ENCODE results near the gene WDR31.

The WDR31 gene

DNA sequence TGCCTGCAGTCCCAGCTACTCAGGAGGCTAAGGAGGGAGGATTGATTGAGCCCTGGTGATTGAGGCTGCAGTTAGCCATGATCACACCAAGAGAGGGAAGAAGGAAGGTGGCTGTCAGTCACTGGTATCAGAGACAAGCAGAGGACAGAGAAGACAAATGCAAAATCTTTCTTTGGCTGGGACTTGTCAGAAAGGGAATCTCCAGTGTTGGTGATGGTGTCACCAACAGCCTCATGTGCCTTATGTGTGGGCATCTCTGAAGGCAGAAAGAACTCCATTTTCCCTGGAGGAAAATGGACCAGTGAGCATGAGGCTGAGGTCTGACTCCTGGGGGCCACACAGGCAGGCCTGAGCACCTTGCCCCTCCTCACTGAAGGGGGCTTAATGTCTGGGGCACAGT is 24.8 kb downstream of the WDR31 start:
- TF ChIP-seq, protein P1, sequence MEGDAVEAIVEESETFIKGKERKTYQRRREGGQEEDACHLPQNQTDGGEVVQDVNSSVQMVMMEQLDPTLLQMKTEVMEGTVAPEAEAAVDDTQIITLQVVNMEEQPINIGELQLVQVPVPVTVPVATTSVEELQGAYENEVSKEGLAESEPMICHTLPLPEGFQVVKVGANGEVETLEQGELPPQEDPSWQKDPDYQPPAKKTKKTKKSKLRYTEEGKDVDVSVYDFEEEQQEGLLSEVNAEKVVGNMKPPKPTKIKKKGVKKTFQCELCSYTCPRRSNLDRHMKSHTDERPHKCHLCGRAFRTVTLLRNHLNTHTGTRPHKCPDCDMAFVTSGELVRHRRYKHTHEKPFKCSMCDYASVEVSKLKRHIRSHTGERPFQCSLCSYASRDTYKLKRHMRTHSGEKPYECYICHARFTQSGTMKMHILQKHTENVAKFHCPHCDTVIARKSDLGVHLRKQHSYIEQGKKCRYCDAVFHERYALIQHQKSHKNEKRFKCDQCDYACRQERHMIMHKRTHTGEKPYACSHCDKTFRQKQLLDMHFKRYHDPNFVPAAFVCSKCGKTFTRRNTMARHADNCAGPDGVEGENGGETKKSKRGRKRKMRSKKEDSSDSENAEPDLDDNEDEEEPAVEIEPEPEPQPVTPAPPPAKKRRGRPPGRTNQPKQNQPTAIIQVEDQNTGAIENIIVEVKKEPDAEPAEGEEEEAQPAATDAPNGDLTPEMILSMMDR (conservative IDR thresholded peaks at IDR 0.05; ENCODE audit: low read depth, low read length): no peak
- no peak for DNase-seq (ENCODE audit: low read depth)
- no peak overlapping the region for H3K4me3 ChIP-seq (ENCODE audit: low read depth, low read length)

DNA sequence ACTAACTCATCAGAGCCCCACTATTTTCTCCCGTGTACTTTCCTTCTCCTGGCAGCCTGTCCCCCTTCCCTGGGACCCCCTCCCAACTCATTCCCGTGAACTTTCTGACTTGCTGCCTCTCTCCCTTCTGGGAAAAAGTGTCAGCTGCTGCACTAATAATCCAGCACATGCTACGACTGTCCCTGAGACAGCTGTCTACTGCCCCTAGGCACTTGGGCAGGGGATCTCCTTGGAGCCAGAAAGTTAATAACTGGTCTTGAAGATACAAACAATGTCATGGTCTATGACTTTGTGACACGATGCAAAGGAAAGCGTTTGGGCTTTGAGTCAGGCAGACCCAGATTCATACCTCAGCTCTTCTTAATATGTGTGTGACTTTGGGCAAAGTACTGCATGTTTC is 26.8 kb downstream of the WDR31 start:
- H3K4me3 ChIP-seq (ENCODE audit: low read depth, low read length): no peak overlapping the region
- TF ChIP-seq, protein P1 (conservative IDR thresholded peaks at IDR 0.05; ENCODE audit: low read depth, low read length): no peak

DNA sequence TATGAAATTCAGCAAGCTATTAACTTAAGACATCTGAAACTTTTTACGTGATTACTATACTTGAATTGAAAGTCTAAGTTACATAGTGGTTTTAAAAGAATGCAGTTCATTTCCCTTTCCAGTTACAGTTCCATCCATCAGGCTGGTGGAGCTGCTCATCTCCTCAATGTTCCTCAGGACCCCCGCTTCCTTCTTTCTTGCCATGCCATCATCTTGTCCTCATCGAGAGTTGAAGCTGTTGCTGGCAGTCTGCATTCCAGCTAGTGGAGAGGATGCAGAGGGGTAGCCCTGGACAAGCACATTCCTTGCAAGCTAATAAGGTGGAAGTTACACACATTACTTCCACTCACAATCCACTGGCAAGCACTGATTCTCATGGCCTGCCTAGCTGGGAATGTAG is 28.1 kb downstream of the WDR31 start:
- TF ChIP-seq, protein P1 (conservative IDR thresholded peaks at IDR 0.05; ENCODE audit: low read depth, low read length): no peak
- DNase-seq (ENCODE audit: low read depth): no peak
- no peak overlapping the region for H3K4me3 ChIP-seq (ENCODE audit: low read depth, low read length)

More for the DNA sequence above, 26.8 kb downstream of the WDR31 start:
- no peak for DNase-seq (ENCODE audit: low read depth)

DNA sequence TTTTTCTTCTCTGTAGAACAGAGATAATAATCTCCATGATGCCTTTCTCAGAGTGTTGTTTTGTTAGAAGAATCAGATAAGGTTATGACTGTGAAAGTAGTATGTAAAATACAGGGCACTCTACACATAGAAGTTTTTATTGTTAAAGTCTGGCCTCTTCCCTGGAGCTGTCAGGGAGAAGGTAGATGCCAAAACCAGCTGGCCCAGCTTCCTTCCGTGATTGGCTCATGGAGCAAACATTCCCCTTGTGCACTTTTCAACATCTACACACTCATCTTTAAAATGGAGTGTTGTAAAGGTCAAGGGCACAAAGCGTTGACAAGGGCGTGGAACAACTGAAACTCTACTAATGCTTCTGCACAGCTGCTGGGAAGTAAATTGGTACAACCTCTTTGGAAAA is 29.5 kb downstream of the WDR31 start:
- TF ChIP-seq, protein P1 (conservative IDR thresholded peaks at IDR 0.05; ENCODE audit: low read depth, low read length): no peak
- DNase-seq (ENCODE audit: low read depth): peak; percentile 13
- H3K4me3 ChIP-seq (ENCODE audit: low read depth, low read length): no peak overlapping the region

DNA sequence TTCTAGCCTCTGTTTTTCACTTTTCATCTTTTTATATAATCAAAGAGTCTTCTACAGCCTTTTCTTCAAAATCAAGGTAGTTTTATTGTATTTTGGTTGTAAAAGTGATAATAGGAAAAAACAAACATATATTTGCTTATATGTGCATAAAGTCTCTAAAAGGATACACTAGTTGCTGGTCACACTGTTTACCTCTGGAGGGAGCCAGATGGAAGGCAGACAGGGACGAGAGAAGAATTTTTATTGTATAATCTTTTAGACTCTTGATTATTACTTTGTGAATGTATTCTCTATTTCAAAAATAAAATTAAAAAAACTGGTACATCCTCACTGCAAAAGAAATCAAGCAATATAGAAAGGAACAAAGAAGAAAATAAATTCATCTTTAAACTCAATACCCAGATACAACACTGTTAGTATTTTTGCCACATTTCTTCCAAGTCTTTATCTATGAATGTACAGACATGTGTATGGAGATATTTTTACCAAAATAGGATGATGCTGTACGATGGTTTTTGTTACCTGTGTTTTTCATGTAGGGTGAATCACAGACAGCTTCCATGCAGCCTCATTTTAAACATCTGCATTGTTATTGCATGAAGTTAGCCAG is 30.8 kb downstream of the WDR31 start:
- peak; percentile 76 for DNase-seq (ENCODE audit: low read depth)
- H3K4me3 ChIP-seq (ENCODE audit: low read depth, low read length): no peak overlapping the region
- TF ChIP-seq, protein P1 (conservative IDR thresholded peaks at IDR 0.05; ENCODE audit: low read depth, low read length): peak; percentile 88

DNA sequence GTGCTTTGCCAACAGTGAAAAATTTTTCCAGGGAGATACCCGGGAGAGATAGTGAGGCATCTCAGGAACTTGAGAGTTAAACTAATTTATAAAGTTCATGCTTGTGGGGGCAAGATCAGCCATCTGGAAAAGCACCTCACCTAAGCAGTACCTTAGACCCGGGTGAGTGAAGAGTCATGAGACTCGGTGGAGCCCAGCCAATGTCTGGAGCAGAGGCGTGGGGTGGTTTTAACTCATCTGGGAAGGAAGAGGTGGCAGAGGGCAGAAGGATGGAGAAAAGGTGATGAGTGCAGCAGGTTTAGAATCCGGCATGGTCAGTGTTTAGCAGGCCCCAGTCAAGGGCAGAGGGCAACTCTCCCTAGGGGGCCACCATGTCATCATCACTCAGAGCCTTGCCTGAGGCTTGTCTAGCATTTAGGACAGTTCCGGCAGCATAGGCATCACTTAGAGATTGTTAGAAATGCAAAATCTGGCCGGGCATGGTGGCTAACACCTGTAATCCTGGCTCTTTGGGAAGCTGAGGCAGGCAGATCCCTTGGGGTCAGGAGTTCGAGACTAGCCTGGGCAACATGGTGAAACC is 32.6 kb downstream of the WDR31 start:
- TF ChIP-seq, protein P1 (conservative IDR thresholded peaks at IDR 0.05; ENCODE audit: low read depth, low read length): no peak
- H3K4me3 ChIP-seq (ENCODE audit: low read depth, low read length): no peak overlapping the region
- no peak for DNase-seq (ENCODE audit: low read depth)

DNA sequence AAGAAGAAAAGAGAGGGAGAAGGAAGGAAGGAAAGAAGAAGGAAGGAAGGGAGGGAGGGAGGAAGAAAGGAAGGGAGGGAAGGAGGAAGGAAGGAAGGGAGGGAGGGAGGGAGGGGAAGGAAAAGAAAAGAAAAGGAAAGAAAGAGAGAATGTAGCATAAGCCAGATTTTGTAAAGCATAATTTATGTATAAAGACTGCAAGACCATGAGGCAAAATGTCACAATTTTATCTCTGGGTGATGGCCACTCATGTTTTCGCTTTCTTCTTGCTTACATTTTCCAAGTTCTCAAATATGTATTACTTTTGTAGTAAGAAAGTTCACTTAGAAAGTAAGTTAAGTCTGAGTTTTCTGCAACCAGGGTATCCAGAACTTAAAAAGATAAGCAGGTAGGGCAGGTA is 33.5 kb downstream of the WDR31 start:
- DNase-seq (ENCODE audit: low read depth): no peak
- no peak overlapping the region for H3K4me3 ChIP-seq (ENCODE audit: low read depth, low read length)
- TF ChIP-seq, protein P1 (conservative IDR thresholded peaks at IDR 0.05; ENCODE audit: low read depth, low read length): no peak
